ENCODE measurements around the gene SOX8. TPM values are rescaled to one million over a fixed set of nuclear protein-coding genes. Genes with fewer than 3 reads are reported as not detected.

SOX8 gene
- total RNA-seq, 1 donor from 2014 or later = 0.18 TPM

GRCh38 chr16:982145-983043 lies 824 bp downstream of the SOX8 start:
- CTCF ChIA-PET = no interaction called here
- Mint-ChIP-seq H3K4me3 (peak overlapping the region; percentile 59), H3K4me1 (peaks cover 2% of the 10 kb centered on the region), H3K36me3 (ENCODE audit: low read depth) (no peaks in the 10 kb centered on the region), H3K27me3 (peaks cover 18% of the 10 kb centered on the region), H3K27ac (no peak overlapping the region), H3K9me3 (no peaks in the 10 kb centered on the region)
- intact Hi-C loops (cut with micrococcal nuclease) = no loop called here
- DNase-seq = no peak
- no peak for TF ChIP-seq CTCF (IDR thresholded peaks at IDR 0.05)
- no peak for ATAC-seq (ENCODE audit: low read depth)
- POLR2A ChIA-PET = no interaction called here

GRCh38 chr16:983044-984030 lies 1.8 kb downstream of the SOX8 start:
- intact Hi-C loops (cut with micrococcal nuclease) = no loop called here
- ATAC-seq (ENCODE audit: low read depth) (no peak), DNase-seq (no peak)
- ChIA-PET CTCF (no interaction called here), POLR2A (no interaction called here)
- Mint-ChIP-seq H3K27me3 (peaks cover 11% of the 10 kb centered on the region), H3K9me3 (no peaks in the 10 kb centered on the region), H3K4me3 (peak overlapping the region; percentile 59), H3K36me3 (ENCODE audit: low read depth) (no peaks in the 10 kb centered on the region), H3K4me1 (peaks cover 2% of the 10 kb centered on the region), H3K27ac (no peak overlapping the region)
- TF ChIP-seq CTCF (IDR thresholded peaks at IDR 0.05) = no peak

GRCh38 chr16:984121-984694 lies 2.6 kb downstream of the SOX8 start:
- ATAC-seq (ENCODE audit: low read depth) = no peak
- Mint-ChIP-seq H3K27me3 (peaks cover 4% of the 10 kb centered on the region), H3K9me3 (no peaks in the 10 kb centered on the region), H3K4me3 (no peak overlapping the region), H3K27ac (no peak overlapping the region), H3K36me3 (ENCODE audit: low read depth) (no peaks in the 10 kb centered on the region), H3K4me1 (peaks cover 2% of the 10 kb centered on the region)
- ChIA-PET POLR2A (interaction anchor here (0.6 kb wide), 1 partner anchor 9 kb away, joined by 3 read pairs; no protein-coding TSS in a partner anchor), CTCF (no interaction called here)
- intact Hi-C loops (cut with micrococcal nuclease) = no loop called here
- DNase-seq = no peak
- TF ChIP-seq CTCF (IDR thresholded peaks at IDR 0.05) = no peak

- Mint-ChIP-seq H3K36me3 (ENCODE audit: low read depth) (no peaks in the 10 kb centered on the region), H3K27me3 (peaks cover 3% of the 10 kb centered on the region), H3K9me3 (no peaks in the 10 kb centered on the region), H3K4me3 (no peak overlapping the region), H3K4me1 (peaks cover 2% of the 10 kb centered on the region), H3K27ac (no peak overlapping the region)
- CTCF ChIA-PET = no interaction called here
- TF ChIP-seq CTCF (IDR thresholded peaks at IDR 0.05) = no peak
- POLR2A ChIA-PET = interaction anchor here (0.6 kb wide), 1 partner anchor 10 kb away, joined by 3 read pairs; no protein-coding TSS in a partner anchor
- no peak for ATAC-seq (ENCODE audit: low read depth)
- DNase-seq = no peak
- intact Hi-C loops (cut with micrococcal nuclease) = no loop called here
These were observed 3.4 kb downstream of the SOX8 start for GRCh38 chr16:984736-985636.

Measured in activated B cell treated with CpG ODN at 0.5 μM for 24 hours (primary cell).